Embryonic facial prominence (tissue), 1 donor: ENCODE measurements around the gene ARMC5.
"Not testable (repeated sequence)": the region's sequence is repeated elsewhere in the genome, so short reads cannot be mapped to it uniquely, and the experiment has no call there.

Experiments used
- DNase-seq: peaks from one replicate; pipeline ENCODE4 v3.0.0-alpha.2; 2016; ENCODE audit errors: extremely low spot score

Gene ARMC5, protein sequence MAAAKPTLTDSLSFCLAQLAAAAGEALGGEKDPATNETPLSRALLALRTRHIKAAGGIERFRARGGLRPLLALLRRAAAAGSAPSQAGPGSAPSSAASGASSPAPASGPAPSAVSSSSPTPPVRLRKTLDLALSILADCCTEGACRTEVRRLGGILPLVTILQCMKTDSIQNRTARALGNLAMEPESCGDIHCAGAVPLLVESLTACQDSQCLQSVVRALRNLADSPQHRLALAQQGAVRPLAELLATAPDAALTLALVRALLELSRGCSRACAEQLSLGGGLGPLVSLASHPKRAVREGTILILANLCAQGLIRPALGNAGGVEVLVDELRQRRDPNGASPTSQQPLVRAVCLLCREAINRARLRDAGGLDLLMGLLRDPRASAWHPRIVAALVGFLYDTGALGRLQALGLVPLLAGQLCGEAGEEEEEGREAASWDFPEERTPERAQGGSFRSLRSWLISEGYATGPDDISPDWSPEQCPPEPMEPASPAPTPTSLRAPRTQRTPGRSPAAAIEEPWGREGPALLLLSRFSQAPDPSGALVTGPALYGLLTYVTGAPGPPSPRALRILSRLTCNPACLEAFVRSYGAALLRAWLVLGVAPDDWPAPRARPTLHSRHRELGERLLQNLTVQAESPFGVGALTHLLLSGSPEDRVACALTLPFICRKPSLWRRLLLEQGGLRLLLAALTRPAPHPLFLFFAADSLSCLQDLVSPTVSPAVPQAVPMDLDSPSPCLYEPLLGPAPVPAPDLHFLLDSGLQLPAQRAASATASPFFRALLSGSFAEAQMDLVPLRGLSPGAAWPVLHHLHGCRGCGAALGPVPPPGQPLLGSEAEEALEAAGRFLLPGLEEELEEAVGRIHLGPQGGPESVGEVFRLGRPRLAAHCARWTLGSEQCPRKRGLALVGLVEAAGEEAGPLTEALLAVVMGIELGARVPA

GRCh38 chr16:31458844-31459686, at the start of gene ARMC5:
Gene ARMC5 (plus strand): TSS chr16:31459501. CDS start chr16:31459525, 24 bp downstream.
- DNase-seq, result peak; percentile 98

DNA sequence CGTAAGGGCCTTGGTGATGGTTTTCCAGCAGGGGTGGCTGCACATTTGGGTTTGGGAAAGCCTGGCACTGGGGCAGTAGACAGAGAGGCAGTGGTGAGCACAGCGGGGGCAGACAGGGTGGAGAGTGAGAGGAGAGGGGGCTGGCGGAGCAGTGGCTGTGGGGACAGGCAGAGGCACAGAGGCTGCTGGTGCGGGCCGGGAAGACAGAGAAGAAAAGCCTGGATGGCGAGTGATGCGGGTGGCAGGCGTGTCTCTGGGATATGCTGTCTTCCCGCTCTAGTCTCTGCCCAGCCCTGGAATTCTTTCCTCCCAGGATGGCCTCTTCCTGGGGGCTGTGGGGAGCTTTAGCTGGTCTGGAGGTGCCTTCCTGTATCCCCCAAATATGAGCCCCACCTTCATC, 49.2 kb upstream of the ARMC5 start:
- no peak for DNase-seq

DNA sequence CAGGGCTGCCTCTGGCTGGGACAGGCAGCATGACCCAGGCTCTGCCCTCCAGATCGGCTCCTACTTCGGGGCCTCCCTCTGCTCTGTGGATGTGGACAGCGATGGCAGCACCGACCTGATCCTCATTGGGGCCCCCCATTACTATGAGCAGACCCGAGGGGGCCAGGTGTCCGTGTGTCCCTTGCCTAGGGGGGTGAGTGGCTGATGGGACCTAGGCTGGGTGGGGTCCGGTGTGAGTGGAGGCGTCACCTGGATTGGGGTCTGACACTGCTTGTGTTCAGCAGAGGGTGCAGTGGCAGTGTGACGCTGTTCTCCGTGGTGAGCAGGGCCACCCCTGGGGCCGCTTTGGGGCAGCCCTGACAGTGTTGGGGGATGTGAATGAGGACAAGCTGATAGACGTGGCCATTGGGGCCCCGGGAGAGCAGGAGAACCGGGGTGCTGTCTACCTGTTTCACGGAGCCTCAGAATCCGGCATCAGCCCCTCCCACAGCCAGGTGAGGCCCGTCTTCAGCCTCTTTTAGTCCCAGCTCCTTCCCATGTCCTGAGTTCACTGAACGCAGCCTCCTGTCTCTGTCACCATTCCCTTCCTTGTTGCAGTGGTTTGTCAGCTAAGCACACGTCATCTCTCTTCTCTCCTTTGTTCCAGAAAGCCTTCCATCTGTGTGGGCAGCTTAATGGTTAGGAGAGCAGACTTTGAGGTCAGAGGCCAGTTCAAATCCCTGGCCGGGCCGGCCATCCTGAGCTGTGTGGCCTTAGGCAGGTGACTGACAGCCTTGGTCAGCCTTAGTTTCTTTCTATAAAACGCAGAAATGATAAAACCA, 48.1 kb upstream of the ARMC5 start:
- DNase-seq, result no peak

DNA sequence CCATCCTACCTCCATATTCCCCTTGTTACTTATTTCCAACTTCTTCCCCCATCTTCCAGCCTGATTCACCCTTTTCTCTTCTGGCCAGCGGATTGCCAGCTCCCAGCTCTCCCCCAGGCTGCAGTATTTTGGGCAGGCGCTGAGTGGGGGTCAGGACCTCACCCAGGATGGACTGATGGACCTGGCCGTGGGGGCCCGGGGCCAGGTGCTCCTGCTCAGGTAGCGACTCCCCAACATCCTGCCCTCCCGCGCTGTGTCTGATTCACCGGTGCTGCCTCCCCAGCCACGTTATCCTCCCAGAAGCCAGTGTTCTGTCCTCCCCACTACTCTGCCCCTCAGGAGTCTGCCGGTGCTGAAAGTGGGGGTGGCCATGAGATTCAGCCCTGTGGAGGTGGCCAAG, 46.6 kb upstream of the ARMC5 start:
- DNase-seq, result no peak

- no peak for DNase-seq
Measured at GRCh38 chr16:31413381-31413780, 45.9 kb upstream of the ARMC5 start.

- no peak for DNase-seq
Measured at GRCh38 chr16:31413943-31414342, 45.4 kb upstream of the ARMC5 start.

DNA sequence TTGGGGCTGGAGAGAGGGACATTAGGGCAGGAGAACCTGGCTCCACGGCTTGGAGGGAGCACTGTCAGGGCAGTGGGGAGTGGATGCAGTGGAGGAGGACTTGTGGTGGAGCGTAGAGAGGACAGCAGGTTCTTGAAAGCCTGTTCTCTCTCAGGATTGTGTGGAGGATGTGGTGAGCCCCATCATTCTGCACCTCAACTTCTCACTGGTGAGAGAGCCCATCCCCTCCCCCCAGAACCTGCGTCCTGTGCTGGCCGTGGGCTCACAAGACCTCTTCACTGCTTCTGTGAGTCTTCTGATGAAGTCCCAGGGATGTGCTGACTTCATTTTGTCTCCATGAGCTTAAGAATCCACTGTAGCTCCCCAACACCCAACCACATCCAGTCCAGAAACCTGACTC, 44.6 kb upstream of the ARMC5 start:
- no peak for DNase-seq

DNA sequence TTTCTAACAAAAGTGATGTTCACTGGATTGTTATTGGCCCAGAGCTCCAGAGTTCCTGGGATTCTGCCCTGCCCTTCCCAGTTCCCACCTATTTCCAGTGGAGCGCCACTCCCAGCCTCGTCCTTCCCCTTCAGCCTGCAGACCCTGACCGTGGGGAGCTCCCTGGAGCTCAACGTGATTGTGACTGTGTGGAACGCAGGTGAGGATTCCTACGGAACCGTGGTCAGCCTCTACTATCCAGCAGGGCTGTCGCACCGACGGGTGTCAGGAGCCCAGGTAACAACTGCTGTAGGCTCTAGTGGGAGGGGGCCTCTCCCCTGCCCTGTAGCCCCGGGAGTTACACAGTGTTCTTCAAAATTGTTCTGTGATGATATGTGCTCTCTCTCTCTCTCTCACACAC, 42.9 kb upstream of the ARMC5 start:
- no peak for DNase-seq

DNA sequence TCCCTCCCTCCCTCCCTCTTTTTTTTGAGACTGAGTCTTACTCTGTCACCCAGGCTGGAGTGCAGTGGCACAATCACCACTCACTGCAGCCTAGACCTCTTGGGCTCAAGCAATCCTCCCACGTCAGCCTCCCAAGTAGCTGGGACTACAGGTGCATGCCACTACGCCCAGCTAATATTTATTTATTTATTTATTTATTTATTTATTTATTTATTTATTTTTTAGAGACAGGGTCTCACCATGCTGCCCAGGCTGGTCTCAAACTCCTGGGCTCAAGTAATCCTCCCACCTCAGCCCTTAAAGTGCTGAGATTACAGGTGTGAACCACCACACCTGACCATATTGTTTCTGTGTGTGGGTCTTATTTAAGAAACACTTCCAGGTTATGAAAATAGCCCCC, 42.3 kb upstream of the ARMC5 start:
- DNase-seq, result not testable (repeated sequence)

DNA sequence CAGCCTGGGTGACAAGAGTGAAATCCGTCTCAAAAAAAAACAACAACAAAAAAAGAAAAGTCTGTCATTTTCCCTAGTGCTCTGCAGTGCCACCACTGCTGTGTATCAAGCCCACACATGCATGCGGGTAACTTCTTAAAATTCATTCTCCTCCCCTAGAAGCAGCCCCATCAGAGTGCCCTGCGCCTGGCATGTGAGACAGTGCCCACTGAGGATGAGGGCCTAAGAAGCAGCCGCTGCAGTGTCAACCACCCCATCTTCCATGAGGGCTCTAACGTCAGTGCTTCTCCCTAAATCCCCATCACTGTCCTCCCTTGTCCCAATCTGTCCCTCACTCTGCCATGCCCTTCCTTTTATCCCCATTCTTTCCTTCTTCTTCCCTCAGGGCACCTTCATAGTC, 41.4 kb upstream of the ARMC5 start:
- no peak for DNase-seq

DNA sequence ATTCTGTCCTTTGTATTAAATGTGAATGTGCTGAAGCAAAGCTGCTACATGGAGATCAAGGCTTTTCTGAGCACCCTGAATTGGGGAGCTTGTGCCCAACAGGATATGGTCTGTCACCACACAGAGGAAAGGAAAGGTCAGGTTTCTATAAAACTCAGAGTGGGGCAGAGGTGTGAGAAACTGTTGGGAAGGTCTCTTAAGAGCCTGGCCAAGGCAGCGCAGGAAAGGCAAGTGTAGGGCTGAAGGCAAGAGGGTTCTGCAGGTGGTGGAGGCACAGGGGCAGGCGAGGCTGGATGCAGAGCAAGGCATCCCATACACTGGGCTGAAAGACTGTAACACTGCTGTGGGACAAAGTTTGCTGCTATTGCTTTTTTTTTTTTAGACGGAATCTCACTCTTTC, 39.3 kb upstream of the ARMC5 start:
- no peak for DNase-seq

GRCh38 chr16:31421587-31421986, 37.7 kb upstream of the ARMC5 start:
- DNase-seq, result no peak

DNA sequence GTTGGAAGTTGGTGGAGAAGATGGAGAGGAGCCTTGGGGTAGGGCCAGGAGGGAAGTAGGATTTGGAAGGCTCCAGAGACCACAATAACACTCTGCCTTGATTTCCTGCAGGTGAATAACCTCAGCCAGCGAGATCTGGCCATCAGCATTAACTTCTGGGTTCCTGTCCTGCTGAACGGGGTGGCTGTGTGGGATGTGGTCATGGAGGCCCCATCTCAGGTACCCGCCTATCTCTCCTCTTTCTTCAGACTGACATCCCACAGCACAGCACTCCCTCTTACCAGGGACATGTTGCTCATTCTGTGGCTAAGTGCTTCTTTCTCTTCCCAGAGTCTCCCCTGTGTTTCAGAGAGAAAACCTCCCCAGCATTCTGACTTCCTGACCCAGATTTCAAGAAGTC, 36.1 kb upstream of the ARMC5 start:
- DNase-seq, result no peak

- no peak for DNase-seq
Measured at GRCh38 chr16:31423801-31424200, 35.5 kb upstream of the ARMC5 start.

DNA sequence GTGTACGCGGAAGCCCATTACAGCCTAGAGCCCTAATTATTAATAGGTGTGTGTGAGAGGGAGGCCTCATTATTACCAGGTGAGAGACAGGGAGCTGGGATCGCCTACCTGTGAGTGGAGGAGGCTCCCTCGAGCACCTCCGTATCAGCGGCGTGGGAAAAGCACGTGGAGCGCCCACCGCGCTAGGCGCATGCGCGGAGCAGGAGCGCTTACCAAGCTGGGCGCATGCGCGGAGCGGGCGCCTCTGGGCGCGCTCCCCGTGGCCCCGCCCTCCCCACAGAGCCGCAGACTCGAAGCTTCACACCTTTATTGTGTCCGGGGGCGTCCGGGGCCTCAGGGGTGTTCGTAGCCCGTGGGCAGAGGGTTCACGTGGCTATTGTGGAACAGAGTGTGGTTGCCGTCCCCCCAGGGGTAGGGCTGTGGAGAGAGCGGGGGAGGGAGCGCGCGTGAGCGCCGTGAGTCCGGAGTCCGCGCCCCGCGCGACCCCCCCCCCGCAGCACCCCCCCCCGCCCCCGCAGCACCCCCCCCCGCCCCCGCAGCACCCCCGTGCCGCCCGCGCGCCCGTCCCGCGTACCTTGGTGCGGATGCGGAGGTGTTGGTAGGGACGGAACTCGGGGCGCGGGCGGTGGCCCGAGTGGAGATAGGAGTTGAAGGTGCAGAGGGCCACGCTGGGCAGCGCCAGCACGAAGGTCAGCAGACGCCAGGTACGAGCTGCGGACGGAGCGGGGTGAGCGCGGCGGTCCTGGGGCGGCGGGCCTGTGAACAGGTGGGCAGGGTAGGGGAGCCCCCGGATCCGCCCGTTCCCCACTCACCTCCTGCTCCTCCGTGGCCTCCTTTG, 31.6 kb upstream of the ARMC5 start:
- DNase-seq, result no peak

DNA sequence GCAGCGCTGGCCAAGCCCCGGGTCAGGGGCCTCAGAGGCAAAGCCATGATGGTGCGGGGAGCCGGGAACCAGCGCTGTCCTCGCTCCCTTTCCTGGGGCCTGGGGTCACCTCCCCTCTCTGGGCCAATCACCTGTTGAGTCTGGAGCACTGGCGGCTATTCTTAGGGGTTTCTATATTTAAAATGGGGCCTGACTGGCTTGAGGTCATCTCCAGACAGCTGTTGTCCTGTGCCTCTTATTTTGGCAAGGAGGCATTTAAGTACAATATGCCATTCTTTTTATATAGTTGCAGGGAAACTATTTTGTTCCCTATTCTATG, 31.1 kb upstream of the ARMC5 start, which contains the start of gene COX6A2:
TSS of gene COX6A2 (minus strand) at position 82 of the 319 bp plus-strand sequence. CDS start at position 47, 35 bp downstream.
- DNase-seq, result no peak

- no peak for DNase-seq
Measured at GRCh38 chr16:31428638-31429247, 30.6 kb upstream of the ARMC5 start.

- DNase-seq, result no peak
Measured at GRCh38 chr16:31429314-31429713, 30.0 kb upstream of the ARMC5 start.

- no peak for DNase-seq
Measured at GRCh38 chr16:31429796-31430195, 29.5 kb upstream of the ARMC5 start.
